DOHH2 (cell line): ENCODE data around the gene PLPPR1.

Experiments
- H3F3A ChIP-seq: fragments of 200-600 bp; sonication (generic), shearing (Covaris generic); 2 replicates; pipeline ENCODE4 v1.6.0; 2016; ENCODE audit warnings: antibody characterized with exemption, mild to moderate bottlenecking; ENCODE audit not compliant: control insufficient read depth, insufficient read depth
- H3K27ac ChIP-seq: fragments of 200-600 bp; sonication (generic); 2 replicates; pipeline ENCODE4 v1.5.1; 2014; ENCODE audit warnings: low read depth, mild to moderate bottlenecking, low read length, moderate library complexity
- H3K27me3 ChIP-seq: fragments of 200-600 bp; sonication (generic); 2 replicates; pipeline ENCODE4 v1.6.1; 2014; ENCODE audit warnings: mild to moderate bottlenecking, low read length, mixed read lengths; ENCODE audit not compliant: control insufficient read depth
- H3K36me3 ChIP-seq: fragments of 200-600 bp; sonication (generic); 2 replicates; pipeline ENCODE4 v1.6.1; 2014; ENCODE audit warnings: mild to moderate bottlenecking, low read length, moderate library complexity, mixed read lengths; ENCODE audit not compliant: control insufficient read depth
- H3K4me1 ChIP-seq: fragments of 200-600 bp; sonication (generic); 2 replicates; pipeline ENCODE4 v1.6.1; 2014; ENCODE audit warnings: mild to moderate bottlenecking, low read length, mixed read lengths; ENCODE audit not compliant: control insufficient read depth
- H3K4me2 ChIP-seq: fragments of 200-600 bp; sonication (generic); 2 replicates; pipeline ENCODE4 v1.6.0; 2014; ENCODE audit warnings: mild to moderate bottlenecking, low read length, moderate library complexity
- H3K4me3 ChIP-seq: fragments of 200-600 bp; sonication (generic); 2 replicates; pipeline ENCODE4 v1.5.1; 2014; ENCODE audit warnings: mild to moderate bottlenecking, low read length, mixed read lengths
- H3K79me2 ChIP-seq: fragments of 200-600 bp; sonication (generic); 2 replicates; pipeline ENCODE4 v1.6.1; 2014; ENCODE audit warnings: mild to moderate bottlenecking, low read length, mixed read lengths; ENCODE audit not compliant: control insufficient read depth
- H3K9me2 ChIP-seq: fragments of 200-600 bp; sonication (generic); replicated peaks from 2 replicates; pipeline ENCODE4 v1.6.1; 2014; ENCODE audit warnings: mild to moderate bottlenecking, low read length, mixed read lengths; ENCODE audit not compliant: control insufficient read depth
- H3K9me3 ChIP-seq: fragments of 200-600 bp; sonication (generic); 2 replicates; pipeline ENCODE4 v1.6.1; 2014; ENCODE audit warnings: antibody characterized with exemption, low read length, mixed read lengths; ENCODE audit not compliant: control insufficient read depth, insufficient read depth
- H4K20me1 ChIP-seq: fragments of 200-600 bp; sonication (generic); 2 replicates; pipeline ENCODE4 v1.6.0; 2014; ENCODE audit warnings: low read depth, mild to moderate bottlenecking, antibody characterized with exemption, low read length, moderate library complexity; ENCODE audit not compliant: control insufficient read depth, insufficient read depth
- CTCF ChIP-seq: fragments of 200-600 bp; sonication (generic); IDR thresholded peaks from one replicate; pipeline ENCODE4 v1.5.1; 2014; ENCODE audit warnings: antibody characterized with exemption, mild to moderate bottlenecking, low read depth, low read length; ENCODE audit not compliant: poor library complexity, severe bottlenecking
- EZH2phosphoT487 ChIP-seq: fragments of 200-600 bp; sonication (generic); IDR thresholded peaks from 2 replicates; pipeline ENCODE4 v1.6.1; 2017; ENCODE audit warnings: borderline replicate concordance, mild to moderate bottlenecking, antibody characterized with exemption, low read length, moderate library complexity, mixed read lengths

The PLPPR1 gene

GRCh38 chr9:101333490-101333889 lies 305.0 kb downstream of the PLPPR1 start:
- H4K20me1 ChIP-seq: no peaks in the 10 kb centered on the region
- H3K9me2 ChIP-seq: no peaks in the 10 kb centered on the region
- TF ChIP-seq EZH2phosphoT487 (no peak), CTCF (no peak)
- no peaks in the 10 kb centered on the region for H3F3A ChIP-seq
- no peaks in the 10 kb centered on the region for H3K9me3 ChIP-seq
- no peak overlapping the region for H3K27ac ChIP-seq
- no peak overlapping the region for H3K4me2 ChIP-seq
- H3K36me3 ChIP-seq: no peaks in the 10 kb centered on the region
- no peaks in the 10 kb centered on the region for H3K4me1 ChIP-seq
- H3K4me3 ChIP-seq: no peak overlapping the region
- no peaks in the 10 kb centered on the region for H3K79me2 ChIP-seq
- no peaks in the 10 kb centered on the region for H3K27me3 ChIP-seq

DNA sequence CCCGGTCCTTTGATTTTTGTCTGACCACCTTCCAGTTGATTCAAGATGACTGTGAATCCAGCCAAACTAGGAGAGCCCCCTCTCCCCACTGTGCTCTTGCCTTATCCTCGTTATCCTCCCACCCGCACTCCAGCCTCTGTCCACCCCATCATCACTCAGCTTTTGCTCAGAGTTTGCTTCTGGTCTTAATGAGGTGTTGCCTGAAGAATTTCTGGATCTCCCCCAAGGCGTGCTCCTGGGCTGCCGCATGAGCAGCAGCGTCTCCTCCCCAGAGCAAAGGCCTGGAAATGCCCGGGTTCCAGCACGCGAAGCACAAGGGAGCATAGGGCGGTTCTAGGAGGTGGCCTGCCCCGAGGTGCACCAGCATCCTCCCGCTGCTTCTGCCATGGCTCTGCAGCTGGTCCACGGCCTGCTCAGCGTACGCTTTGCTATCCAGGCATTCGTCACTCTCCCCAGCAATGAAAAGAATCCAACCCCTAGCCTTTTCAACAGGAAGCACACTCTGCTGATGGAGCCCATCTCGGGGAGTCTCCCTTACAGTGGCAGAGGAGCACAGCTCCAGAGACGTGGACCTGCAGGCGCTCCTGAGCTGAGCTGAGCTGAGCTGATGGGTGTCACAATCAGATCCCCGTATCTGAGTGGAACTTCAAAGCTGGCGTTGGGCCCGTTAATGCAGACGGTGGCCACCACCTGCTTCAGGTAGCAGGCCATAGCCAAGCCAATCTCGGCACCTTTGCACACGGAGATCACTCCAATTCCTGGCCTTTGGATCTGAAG lies 305.6 kb downstream of the PLPPR1 start:
- Histone ChIP-seq H3F3A (no peaks in the 10 kb centered on the region), H3K36me3 (no peaks in the 10 kb centered on the region), H3K4me3 (no peak overlapping the region), H3K27me3 (no peaks in the 10 kb centered on the region), H3K27ac (no peak overlapping the region), H4K20me1 (no peaks in the 10 kb centered on the region), H3K4me2 (no peak overlapping the region), H3K4me1 (no peaks in the 10 kb centered on the region), H3K9me2 (no peaks in the 10 kb centered on the region), H3K9me3 (no peaks in the 10 kb centered on the region), H3K79me2 (no peaks in the 10 kb centered on the region)
- TF ChIP-seq CTCF: no peak
- TF ChIP-seq EZH2phosphoT487: no peak

DNA sequence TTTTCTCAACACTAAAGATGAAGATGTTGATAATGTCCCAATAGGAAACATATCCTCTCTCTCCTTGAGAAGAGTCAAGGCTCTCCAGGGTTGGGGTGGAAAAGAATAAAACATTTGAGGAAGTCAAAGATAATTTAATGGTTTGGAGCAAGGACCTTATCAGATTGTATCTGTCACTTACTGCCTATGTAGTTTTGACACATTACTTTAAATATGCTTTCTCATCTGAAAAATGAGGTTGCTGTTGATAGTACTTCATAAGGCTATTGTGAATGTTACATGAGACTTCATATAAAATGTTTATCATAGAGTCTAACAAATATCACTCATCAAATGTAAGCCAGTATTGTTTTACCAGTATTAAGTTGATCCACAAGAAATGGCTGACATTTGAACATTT lies 307.6 kb downstream of the PLPPR1 start:
- Histone ChIP-seq H3K27ac (no peak overlapping the region), H3K9me2 (no peaks in the 10 kb centered on the region), H3F3A (no peaks in the 10 kb centered on the region), H3K79me2 (no peaks in the 10 kb centered on the region), H3K4me2 (no peak overlapping the region), H3K9me3 (no peaks in the 10 kb centered on the region), H4K20me1 (no peaks in the 10 kb centered on the region), H3K4me3 (no peak overlapping the region), H3K36me3 (no peaks in the 10 kb centered on the region), H3K27me3 (no peaks in the 10 kb centered on the region), H3K4me1 (no peaks in the 10 kb centered on the region)
- TF ChIP-seq EZH2phosphoT487 (no peak), CTCF (no peak)
